ENCODE data around the gene RBM45. TPM values are rescaled to one million over a fixed set of nuclear protein-coding genes. Genes with fewer than 3 reads are reported as not detected.
A peak's percentile ranks its signal among the peaks of the same experiment; 100 is the strongest.

The RBM45 gene
- total RNA-seq, 1 experiment from 2014 or later = 7.4 TPM

GRCh38 chr2:178072000-178072382, 40.2 kb upstream of the RBM45 start:
- Histone ChIP-seq H2AFZ (ENCODE audit: low read depth, low read length, poor library complexity, severe bottlenecking) (peak overlapping the region; percentile 99), H3K4me1 (ENCODE audit: control insufficient read depth in 1 of 2, insufficient read depth in 2 of 2, low read length in 2 of 2) (peaks cover 20 to 33% of the 10 kb centered on the region in 2 experiments), H3K36me3 (ENCODE audit: control insufficient read depth in 1 of 2, insufficient read depth in 2 of 2, low read length in 2 of 2) (no peaks in the 10 kb centered on the region), H3K9me3 (ENCODE audit: control insufficient read depth in 1 of 2, insufficient read depth in 1 of 2, low read depth in 1 of 2, low read length in 2 of 2) (no peaks in the 10 kb centered on the region), H3K79me2 (ENCODE audit: insufficient read depth, low read length) (no peaks in the 10 kb centered on the region), H3K4me2 (ENCODE audit: low read length) (peak overlapping the region; percentile 91), H3K27ac (ENCODE audit: low read depth, low read length) (peak overlapping the region; percentile 41; the same call in 1 of the 2 replicates), H3K9ac (ENCODE audit: low read length) (peak overlapping the region; percentile 53), H3K4me3 (replicated peaks in 1 of 2; ENCODE audit: low read depth in 1 of 2, low read length in 2 of 2) (peak overlapping the region; percentile 57 to 68), H3K9me2 (ENCODE audit: insufficient read depth) (no peaks in the 10 kb centered on the region), H4K20me1 (ENCODE audit: insufficient read depth) (no peaks in the 10 kb centered on the region), H3K27me3 (ENCODE audit: insufficient read depth, low read length) (no peaks in the 10 kb centered on the region)
- intact Hi-C loops (cut with micrococcal nuclease) = no loop called here
- ChIA-PET RAD21 (ENCODE audit: low non-redundant PET in 1 of 2, low total read pairs in 2 of 2, uncharacterized antibody in 2 of 2, unreplicated experiment in 2 of 2) (no interaction called here), POLR2A (no interaction called here), CTCF (no interaction called here)
- no peak for ATAC-seq
- TF ChIP-seq POLR2AphosphoS5 (IDR thresholded peaks at IDR 0.05; ENCODE audit: low read depth, low read length) = no peak
- no peak for TF ChIP-seq SP1 (IDR thresholded peaks at IDR 0.05; ENCODE audit: low read depth)
- no peak for TF ChIP-seq CEBPB (IDR thresholded peaks at IDR 0.05; ENCODE audit: low read depth)
- TF ChIP-seq TCF7L2 (IDR thresholded peaks at IDR 0.05; ENCODE audit: borderline replicate concordance, extremely low read depth, insufficient read depth, insufficient read length) = no peak
- no peak for TF ChIP-seq ZBTB33 (IDR thresholded peaks at IDR 0.05; ENCODE audit: extremely low read depth, insufficient replicate concordance, low read length)
- TF ChIP-seq CTCF (IDR thresholded peaks at IDR 0.05 in 2 of 3, conservative IDR thresholded peaks at IDR 0.05 in 1 of 3; ENCODE audit: borderline replicate concordance in 1 of 3, insufficient read depth in 1 of 3, low read depth in 2 of 3, low read length in 2 of 3) = no peak
- no peak for TF ChIP-seq SRF (IDR thresholded peaks at IDR 0.05; ENCODE audit: low read depth)
- no peak for TF ChIP-seq ATF3 (IDR thresholded peaks at IDR 0.05)
- TF ChIP-seq ELF1 (IDR thresholded peaks at IDR 0.05; ENCODE audit: borderline replicate concordance, low read depth) = no peak
- no peak for TF ChIP-seq ZFX (IDR thresholded peaks at IDR 0.05)
- TF ChIP-seq CBX3 (IDR thresholded peaks at IDR 0.05; ENCODE audit: low read depth) = no peak
- DNase-seq (ENCODE audit: low read depth, low spot score) = no peak
- no TSS peak for BruUV-seq (replicated peaks)

Measured in HCT116 (cell line).